ENCODE data around the gene SLC24A3.
A peak's percentile ranks its signal among the peaks of the same experiment; 100 is the strongest.
"Not testable (repeated sequence)": the region's sequence is repeated elsewhere in the genome, so short reads cannot be mapped to it uniquely, and the experiment has no call there.

SLC24A3 gene

GRCh38 chr20:19734811-19735210, 522.4 kb downstream of the SLC24A3 start:
- no peak for DNase-seq

- DNase-seq, result no peak
These were observed 523.0 kb downstream of the SLC24A3 start for GRCh38 chr20:19735446-19735845.

GRCh38 chr20:19737025-19737424, 524.6 kb downstream of the SLC24A3 start:
- DNase-seq, result no peak

- DNase-seq, result no peak
These were observed 526.5 kb downstream of the SLC24A3 start for GRCh38 chr20:19738951-19739350.

- DNase-seq, result no peak
These were observed 526.9 kb downstream of the SLC24A3 start for GRCh38 chr20:19739351-19739750.

- DNase-seq, result no peak
These were observed 528.1 kb downstream of the SLC24A3 start for GRCh38 chr20:19740512-19740911.

- no peak for DNase-seq
These were observed 529.5 kb downstream of the SLC24A3 start for GRCh38 chr20:19741924-19742323.

GRCh38 chr20:19742974-19743639, 530.7 kb downstream of the SLC24A3 start:
- no peak for DNase-seq

- DNase-seq, result peak; percentile 24
These were observed 531.2 kb downstream of the SLC24A3 start for GRCh38 chr20:19743640-19743995.

- no peak for DNase-seq
These were observed 532.7 kb downstream of the SLC24A3 start for GRCh38 chr20:19745106-19745505.

GRCh38 chr20:19745584-19745983, 533.1 kb downstream of the SLC24A3 start:
- no peak for DNase-seq

- no peak for DNase-seq
These were observed 534.0 kb downstream of the SLC24A3 start for GRCh38 chr20:19746396-19746795.

- DNase-seq, result no peak
These were observed 535.5 kb downstream of the SLC24A3 start for GRCh38 chr20:19747903-19748302.

- no peak for DNase-seq
These were observed 536.2 kb downstream of the SLC24A3 start for GRCh38 chr20:19748681-19749080.

- DNase-seq, result no peak
These were observed 537.2 kb downstream of the SLC24A3 start for GRCh38 chr20:19749618-19750071.

GRCh38 chr20:19750101-19750606, 537.7 kb downstream of the SLC24A3 start:
- DNase-seq, result no peak

GRCh38 chr20:19750907-19751636, 538.6 kb downstream of the SLC24A3 start:
- no peak for DNase-seq

GRCh38 chr20:19754201-19754600, 541.8 kb downstream of the SLC24A3 start:
- not testable (repeated sequence) for DNase-seq

- DNase-seq, result no peak
These were observed 544.5 kb downstream of the SLC24A3 start for GRCh38 chr20:19756761-19757486.

GRCh38 chr20:19757487-19758132, 545.2 kb downstream of the SLC24A3 start:
- DNase-seq, result no peak

GRCh38 chr20:19758133-19758500, 545.7 kb downstream of the SLC24A3 start, which contains the start of gene RIN2:
TSS of gene RIN2 (plus strand) at chr20:19758258. CDS start at chr20:19889602, 131,344 bp downstream.
- DNase-seq, result no peak

GRCh38 chr20:19758501-19759331, 546.3 kb downstream of the SLC24A3 start:
- no peak for DNase-seq

Data from KG1 (cell line).